Measurements from ENCODE around the gene TRIM62. TPM values are rescaled to one million over a fixed set of nuclear protein-coding genes. Genes with fewer than 3 reads are reported as not detected.

Gene TRIM62
- 10 to 100 TPM in 3 of 4 donors, 1 to 10 TPM in 1; 3.5 to 22.8 (median 17.9) TPM for total RNA-seq

DNA sequence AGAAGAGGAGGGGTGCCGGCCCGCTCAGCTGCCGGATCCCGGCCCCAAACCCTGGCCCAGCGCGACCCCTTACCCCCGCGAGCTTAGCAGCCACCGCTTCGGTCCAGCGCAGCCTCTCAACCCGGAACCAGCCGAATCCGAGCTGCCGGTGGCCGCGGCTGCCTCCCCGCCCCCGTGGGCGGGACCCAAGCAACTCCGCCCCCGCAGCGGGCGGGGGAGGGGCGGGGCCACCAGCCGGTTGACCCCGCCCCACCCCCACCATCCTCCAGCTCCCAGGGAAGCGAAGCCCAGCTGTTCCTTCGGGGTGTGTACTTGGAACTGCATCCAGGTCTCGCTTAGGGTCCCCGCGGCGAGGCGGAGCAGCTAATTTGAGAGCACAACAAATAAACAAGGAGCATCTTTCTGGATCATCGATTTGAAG is at the start of gene TRIM62:
TSS of gene TRIM62 (minus strand) at position 123 of the 421 bp plus-strand sequence. CDS start 611 bp downstream, outside the sequence.
- DNase-seq: peak; percentile 80 to 93 (median 92)
- H3K4me3 ChIP-seq: peak within 1 kb of the TSS; percentile 76 to 96 (median 85)
- no peaks in the 10 kb centered on the region for H3K9me3 ChIP-seq
- no peaks in the 10 kb centered on the region for H3K36me3 ChIP-seq
- peaks cover 0 to 22% (median 9%) of the 10 kb centered on the region in 4 donors for H3K4me1 ChIP-seq
- TF ChIP-seq, protein P1, sequence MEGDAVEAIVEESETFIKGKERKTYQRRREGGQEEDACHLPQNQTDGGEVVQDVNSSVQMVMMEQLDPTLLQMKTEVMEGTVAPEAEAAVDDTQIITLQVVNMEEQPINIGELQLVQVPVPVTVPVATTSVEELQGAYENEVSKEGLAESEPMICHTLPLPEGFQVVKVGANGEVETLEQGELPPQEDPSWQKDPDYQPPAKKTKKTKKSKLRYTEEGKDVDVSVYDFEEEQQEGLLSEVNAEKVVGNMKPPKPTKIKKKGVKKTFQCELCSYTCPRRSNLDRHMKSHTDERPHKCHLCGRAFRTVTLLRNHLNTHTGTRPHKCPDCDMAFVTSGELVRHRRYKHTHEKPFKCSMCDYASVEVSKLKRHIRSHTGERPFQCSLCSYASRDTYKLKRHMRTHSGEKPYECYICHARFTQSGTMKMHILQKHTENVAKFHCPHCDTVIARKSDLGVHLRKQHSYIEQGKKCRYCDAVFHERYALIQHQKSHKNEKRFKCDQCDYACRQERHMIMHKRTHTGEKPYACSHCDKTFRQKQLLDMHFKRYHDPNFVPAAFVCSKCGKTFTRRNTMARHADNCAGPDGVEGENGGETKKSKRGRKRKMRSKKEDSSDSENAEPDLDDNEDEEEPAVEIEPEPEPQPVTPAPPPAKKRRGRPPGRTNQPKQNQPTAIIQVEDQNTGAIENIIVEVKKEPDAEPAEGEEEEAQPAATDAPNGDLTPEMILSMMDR (IDR thresholded peaks at IDR 0.05): no peak
- TF ChIP-seq POLR2A (IDR thresholded peaks at IDR 0.05): peak; percentile 11 to 35
- H3K27ac ChIP-seq: peak within 1 kb of the TSS; percentile 74 to 80 (median 78)
- no peaks in the 10 kb centered on the region for H3K27me3 ChIP-seq

DNA sequence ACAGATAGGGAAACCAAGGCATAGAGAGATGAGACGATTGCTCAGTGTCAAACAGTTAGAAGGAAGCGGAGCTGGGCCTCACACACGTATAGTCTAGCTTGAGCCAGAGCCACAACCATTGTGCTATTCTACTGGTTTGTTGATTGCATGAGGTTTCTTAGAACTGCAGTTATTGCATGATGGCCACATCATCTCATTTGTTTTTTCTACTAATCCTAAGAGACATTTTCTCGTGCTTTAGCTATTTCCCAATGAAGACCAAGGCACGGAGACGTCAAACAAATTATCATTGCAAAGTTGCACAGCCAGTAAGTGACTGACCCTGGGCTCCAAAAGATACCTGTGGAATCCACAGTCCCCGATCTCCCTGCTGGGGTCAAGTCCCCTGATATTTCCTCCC is 49.3 kb upstream of the TRIM62 start:
- Histone ChIP-seq H3K9me3 (no peaks in the 10 kb centered on the region), H3K27me3 (no peaks in the 10 kb centered on the region), H3K36me3 (no peaks in the 10 kb centered on the region), H3K4me3 (no peak overlapping the region), H3K4me1 (no peaks in the 10 kb centered on the region), H3K27ac (no peak overlapping the region)
- TF ChIP-seq, protein P1 (IDR thresholded peaks at IDR 0.05): no peak
- TF ChIP-seq POLR2A (IDR thresholded peaks at IDR 0.05): no peak
- no peak for DNase-seq

DNA sequence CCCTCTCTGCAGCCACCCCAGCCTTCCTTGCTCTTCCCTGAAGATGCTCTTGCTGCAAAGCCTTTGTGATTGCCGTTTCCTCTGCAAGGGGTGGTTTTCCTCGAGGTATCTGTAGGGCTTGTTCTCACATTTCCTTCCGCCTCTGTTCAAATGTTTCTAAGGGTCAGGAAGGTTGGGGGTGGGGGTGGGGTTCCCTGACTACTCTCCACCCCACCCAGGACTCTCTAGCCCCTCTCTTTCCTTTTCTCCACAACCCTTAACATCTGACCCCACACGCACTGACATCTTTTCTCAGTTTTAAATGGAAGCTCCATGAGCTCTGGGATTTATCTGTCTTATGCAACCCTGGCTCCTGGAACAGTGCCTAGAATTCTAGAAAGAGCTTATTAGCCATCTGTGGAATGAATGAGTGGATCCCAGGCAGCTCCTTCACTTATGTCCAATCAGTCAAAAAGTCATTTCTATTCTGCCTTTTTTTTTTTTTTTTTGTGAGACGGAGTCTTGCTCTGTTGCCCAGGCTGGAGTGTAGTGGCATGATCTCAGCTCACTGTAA is 47.2 kb upstream of the TRIM62 start:
- Histone ChIP-seq H3K4me1 (no peaks in the 10 kb centered on the region), H3K4me3 (no peak overlapping the region), H3K9me3 (no peaks in the 10 kb centered on the region), H3K27ac (no peak overlapping the region), H3K36me3 (no peaks in the 10 kb centered on the region), H3K27me3 (no peaks in the 10 kb centered on the region)
- TF ChIP-seq, protein P1 (IDR thresholded peaks at IDR 0.05): no peak
- no peak for TF ChIP-seq POLR2A (IDR thresholded peaks at IDR 0.05)
- no peak for DNase-seq

DNA sequence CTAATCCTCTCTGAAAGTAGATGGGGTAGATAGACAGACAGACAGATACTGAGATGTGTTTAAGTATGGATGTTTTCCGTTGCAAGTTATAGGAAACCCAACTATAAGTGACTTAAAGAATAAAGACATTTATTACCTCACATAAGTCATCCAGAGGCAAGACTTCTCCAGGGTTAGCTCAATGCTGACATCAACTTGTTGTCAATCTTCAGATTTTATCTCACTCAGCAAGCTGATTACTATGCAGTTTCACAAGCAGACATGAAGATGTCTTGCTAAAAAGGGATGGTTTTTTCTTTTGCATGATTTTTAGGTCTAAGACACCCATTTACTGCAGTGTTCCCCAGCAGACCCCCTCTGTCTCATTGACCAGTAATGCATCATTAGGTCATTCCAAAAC is 43.7 kb upstream of the TRIM62 start:
- Histone ChIP-seq H3K36me3 (no peaks in the 10 kb centered on the region), H3K4me1 (no peaks in the 10 kb centered on the region), H3K27ac (no peak overlapping the region), H3K4me3 (no peak overlapping the region), H3K27me3 (no peaks in the 10 kb centered on the region), H3K9me3 (no peaks in the 10 kb centered on the region)
- DNase-seq: no peak
- TF ChIP-seq POLR2A (IDR thresholded peaks at IDR 0.05): no peak
- TF ChIP-seq, protein P1 (IDR thresholded peaks at IDR 0.05): no peak

DNA sequence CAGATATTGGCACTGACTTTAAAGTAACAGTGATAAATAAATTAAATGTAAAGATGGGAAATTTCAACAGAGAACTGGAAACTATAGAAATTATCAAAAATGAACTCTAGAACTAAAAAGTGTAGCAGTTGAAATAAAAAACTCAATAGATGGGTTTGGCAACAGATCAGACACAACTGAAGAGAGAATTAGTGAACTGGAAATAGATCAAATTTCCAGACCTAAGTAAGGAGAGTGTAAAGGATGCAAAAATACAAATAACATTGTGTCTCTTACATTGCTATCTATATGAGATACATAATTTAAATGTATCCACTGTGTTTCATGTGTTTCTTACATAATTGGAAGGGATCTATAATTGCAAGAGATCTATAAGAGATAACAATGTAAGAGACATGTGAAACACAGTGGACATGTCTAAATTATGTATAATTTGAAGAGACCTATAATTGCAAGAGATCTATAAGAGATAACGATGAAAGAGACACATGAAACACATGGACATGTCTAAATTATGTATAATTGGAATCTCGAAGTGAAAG is 42.4 kb upstream of the TRIM62 start:
- no peaks in the 10 kb centered on the region for H3K27me3 ChIP-seq
- no peak for DNase-seq
- no peak overlapping the region for H3K4me3 ChIP-seq
- H3K36me3 ChIP-seq: no peaks in the 10 kb centered on the region
- TF ChIP-seq, protein P1 (IDR thresholded peaks at IDR 0.05): no peak
- no peak for TF ChIP-seq POLR2A (IDR thresholded peaks at IDR 0.05)
- H3K9me3 ChIP-seq: no peaks in the 10 kb centered on the region
- H3K27ac ChIP-seq: no peak overlapping the region
- no peaks in the 10 kb centered on the region for H3K4me1 ChIP-seq

Measured in Peyer's patch (tissue), 4 donors.